Activated CD8-positive, alpha-beta T cell treated with anti-CD3 and anti-CD28 coated beads for 36 hours (primary cell): ENCODE results near the gene TGFB1I1. TPM values are rescaled to one million over a fixed set of nuclear protein-coding genes. Genes with fewer than 3 reads are reported as not detected.
A peak's percentile ranks its signal among the peaks of the same experiment; 100 is the strongest.

ENCODE experiments used
- ATAC-seq: fragments of 200-7000 bp; cut with Tn5 transposase; one replicate; pipeline ENCODE4 v1.10.0; 2021; ENCODE audit warnings: mild to moderate bottlenecking, moderate library complexity
- CTCF ChIA-PET: fragments of 350-600 bp; sonication (Branson Sonifier 250); formaldehyde crosslinking; loops from one replicate; lab custom pipeline; 2021; ENCODE audit warnings: antibody characterized with exemption; lab: Charles Lee
- POLR2A ChIA-PET: fragments of 350-600 bp; sonication (Branson Sonifier 250); formaldehyde crosslinking; loops from one replicate; lab custom pipeline; 2021; ENCODE audit warnings: antibody characterized with exemption; lab: Charles Lee
- DNase-seq: peaks from one replicate; pipeline ENCODE4 v3.0.0-alpha.2; 2020
- H3K27ac Mint-ChIP-seq: one replicate; pipeline ENCODE4 v1.8.0; 2021; ENCODE audit warnings: mild to moderate bottlenecking, mixed read lengths
- H3K27me3 Mint-ChIP-seq: one replicate; pipeline ENCODE4 v1.8.0; 2021; ENCODE audit warnings: mixed read lengths
- H3K36me3 Mint-ChIP-seq: one replicate; pipeline ENCODE4 v1.8.0; 2021; ENCODE audit warnings: low read depth, mixed read lengths
- H3K4me1 Mint-ChIP-seq: one replicate; pipeline ENCODE4 v1.8.0; 2021; ENCODE audit warnings: low read depth, mixed read lengths
- H3K4me3 Mint-ChIP-seq: one replicate; pipeline ENCODE4 v1.8.0; 2021; ENCODE audit warnings: mild to moderate bottlenecking, moderate library complexity, mixed read lengths
- H3K9me3 Mint-ChIP-seq: one replicate; pipeline ENCODE4 v1.8.0; 2021; ENCODE audit warnings: mixed read lengths
- intact Hi-C: fragments of 100-400 bp; cut with micrococcal nuclease; formaldehyde crosslinking; loops from one replicate; pipeline ENCODE4 v1.10.0; 2022
- total RNA-seq, 2 experiments: library from RNA; stranded (reverse); gene quantifications; one replicate each; pipeline ENCODE4 v1.2.3, GENCODE V29; 2021
- TF ChIP-seq, protein P1 (sequence below): fragments of 200-600 bp; IDR thresholded peaks from one replicate; pipeline ENCODE4 v1.8.0; 2022; ENCODE audit warnings: antibody characterized with exemption, mild to moderate bottlenecking

The TGFB1I1 gene
- total RNA-seq, 2 experiments from 2014 or later: 0.92 to 1.2 TPM

DNA sequence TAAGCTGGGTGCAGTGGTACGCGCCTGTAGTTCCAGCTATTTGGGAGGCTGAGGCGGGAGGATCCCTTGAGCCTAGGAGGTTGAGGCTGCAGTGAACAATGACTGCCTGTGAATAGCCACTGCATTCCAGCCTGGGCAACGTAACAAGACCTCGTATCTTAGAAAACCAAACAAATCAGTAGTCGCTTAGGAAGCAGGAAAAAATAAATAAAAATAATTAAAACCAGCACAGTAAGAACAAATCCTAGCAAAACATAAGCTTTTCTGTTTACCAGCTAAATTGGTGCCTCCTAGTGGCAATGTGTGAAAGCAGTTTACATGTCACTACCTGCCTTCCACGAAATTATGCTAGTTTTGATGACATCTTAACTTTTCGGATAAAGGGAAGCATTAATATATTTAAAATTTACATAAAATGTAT lies 11.4 kb upstream of the TGFB1I1 start:
- ATAC-seq (no peak), DNase-seq (peak; percentile 32)
- Mint-ChIP-seq H3K27me3 (no peaks in the 10 kb centered on the region), H3K4me1 (peaks cover 31% of the 10 kb centered on the region), H3K4me3 (peak overlapping the region; percentile 91), H3K27ac (peak overlapping the region; percentile 96), H3K9me3 (no peaks in the 10 kb centered on the region), H3K36me3 (peaks cover 30% of the 10 kb centered on the region)
- TF ChIP-seq, protein P1, sequence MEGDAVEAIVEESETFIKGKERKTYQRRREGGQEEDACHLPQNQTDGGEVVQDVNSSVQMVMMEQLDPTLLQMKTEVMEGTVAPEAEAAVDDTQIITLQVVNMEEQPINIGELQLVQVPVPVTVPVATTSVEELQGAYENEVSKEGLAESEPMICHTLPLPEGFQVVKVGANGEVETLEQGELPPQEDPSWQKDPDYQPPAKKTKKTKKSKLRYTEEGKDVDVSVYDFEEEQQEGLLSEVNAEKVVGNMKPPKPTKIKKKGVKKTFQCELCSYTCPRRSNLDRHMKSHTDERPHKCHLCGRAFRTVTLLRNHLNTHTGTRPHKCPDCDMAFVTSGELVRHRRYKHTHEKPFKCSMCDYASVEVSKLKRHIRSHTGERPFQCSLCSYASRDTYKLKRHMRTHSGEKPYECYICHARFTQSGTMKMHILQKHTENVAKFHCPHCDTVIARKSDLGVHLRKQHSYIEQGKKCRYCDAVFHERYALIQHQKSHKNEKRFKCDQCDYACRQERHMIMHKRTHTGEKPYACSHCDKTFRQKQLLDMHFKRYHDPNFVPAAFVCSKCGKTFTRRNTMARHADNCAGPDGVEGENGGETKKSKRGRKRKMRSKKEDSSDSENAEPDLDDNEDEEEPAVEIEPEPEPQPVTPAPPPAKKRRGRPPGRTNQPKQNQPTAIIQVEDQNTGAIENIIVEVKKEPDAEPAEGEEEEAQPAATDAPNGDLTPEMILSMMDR: peak; percentile 78
- intact Hi-C loops: no loop called here
- CTCF ChIA-PET: interaction anchor here (0.7 to 5.1 kb wide), 32 partner anchors 8 to 506 kb away, joined by 3 to 70 read pairs (median 4); partner anchors contain the start of genes FUS, PYCARD, RUSF1 and TGFB1I1
- POLR2A ChIA-PET: interaction anchor here (1.3 to 4.8 kb wide), 10 partner anchors 15 to 413 kb away, joined by 3 to 26 read pairs (median 6); partner anchors contain the start of genes FUS, RUSF1 and ZNF267

DNA sequence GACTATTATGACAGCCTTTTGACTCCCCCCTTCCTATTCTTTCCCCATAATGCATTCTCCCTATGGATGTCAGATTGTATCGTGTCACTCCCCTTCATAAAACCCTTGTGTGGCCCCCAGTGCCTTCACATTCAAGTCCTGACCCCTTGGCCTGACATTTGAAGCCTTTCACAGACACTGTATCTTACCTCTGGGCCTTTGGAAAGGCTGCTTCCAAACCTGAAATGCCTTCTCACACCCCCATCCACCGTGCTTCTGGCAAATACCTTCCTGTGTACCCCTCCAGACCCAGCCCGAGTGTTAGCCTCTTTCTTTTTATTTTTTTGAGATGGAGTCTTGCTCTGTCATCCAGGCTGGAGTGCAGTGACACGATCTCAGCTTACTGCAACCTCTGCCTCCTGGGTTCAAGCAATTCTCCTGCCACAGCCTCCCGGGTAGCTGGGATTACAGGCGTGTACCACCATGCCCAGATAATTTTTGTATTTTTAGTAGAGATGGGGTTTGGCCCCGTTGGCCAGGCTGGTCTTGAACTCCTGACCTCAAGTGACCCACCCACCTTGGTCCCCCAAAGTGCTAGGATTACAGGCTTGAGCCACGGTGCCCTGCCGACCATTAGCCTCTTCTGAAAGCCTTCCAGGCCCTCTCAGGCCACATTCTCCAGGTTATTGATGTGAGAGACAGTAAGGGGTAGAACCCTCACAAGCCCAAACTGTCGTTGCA lies 10.6 kb upstream of the TGFB1I1 start:
- no peak for ATAC-seq
- peak overlapping the region; percentile 58 for H3K27ac Mint-ChIP-seq
- H3K27me3 Mint-ChIP-seq: no peaks in the 10 kb centered on the region
- H3K4me3 Mint-ChIP-seq: no peak overlapping the region
- DNase-seq: no peak
- ChIA-PET CTCF (interaction anchor here (0.8 to 5.1 kb wide), 29 partner anchors 7 to 507 kb away, joined by 3 to 70 read pairs (median 6); partner anchors contain the start of genes PYCARD, RUSF1, TGFB1I1 and ZNF267), POLR2A (interaction anchor here (1.3 to 4.8 kb wide), 7 partner anchors 14 to 413 kb away, joined by 4 to 26 read pairs (median 6); partner anchors contain the start of genes FUS, RUSF1 and ZNF267)
- intact Hi-C loops: no loop called here
- H3K4me1 Mint-ChIP-seq: peaks cover 25% of the 10 kb centered on the region
- no peaks in the 10 kb centered on the region for H3K9me3 Mint-ChIP-seq
- TF ChIP-seq, protein P1: no peak
- H3K36me3 Mint-ChIP-seq: peaks cover 29% of the 10 kb centered on the region

DNA sequence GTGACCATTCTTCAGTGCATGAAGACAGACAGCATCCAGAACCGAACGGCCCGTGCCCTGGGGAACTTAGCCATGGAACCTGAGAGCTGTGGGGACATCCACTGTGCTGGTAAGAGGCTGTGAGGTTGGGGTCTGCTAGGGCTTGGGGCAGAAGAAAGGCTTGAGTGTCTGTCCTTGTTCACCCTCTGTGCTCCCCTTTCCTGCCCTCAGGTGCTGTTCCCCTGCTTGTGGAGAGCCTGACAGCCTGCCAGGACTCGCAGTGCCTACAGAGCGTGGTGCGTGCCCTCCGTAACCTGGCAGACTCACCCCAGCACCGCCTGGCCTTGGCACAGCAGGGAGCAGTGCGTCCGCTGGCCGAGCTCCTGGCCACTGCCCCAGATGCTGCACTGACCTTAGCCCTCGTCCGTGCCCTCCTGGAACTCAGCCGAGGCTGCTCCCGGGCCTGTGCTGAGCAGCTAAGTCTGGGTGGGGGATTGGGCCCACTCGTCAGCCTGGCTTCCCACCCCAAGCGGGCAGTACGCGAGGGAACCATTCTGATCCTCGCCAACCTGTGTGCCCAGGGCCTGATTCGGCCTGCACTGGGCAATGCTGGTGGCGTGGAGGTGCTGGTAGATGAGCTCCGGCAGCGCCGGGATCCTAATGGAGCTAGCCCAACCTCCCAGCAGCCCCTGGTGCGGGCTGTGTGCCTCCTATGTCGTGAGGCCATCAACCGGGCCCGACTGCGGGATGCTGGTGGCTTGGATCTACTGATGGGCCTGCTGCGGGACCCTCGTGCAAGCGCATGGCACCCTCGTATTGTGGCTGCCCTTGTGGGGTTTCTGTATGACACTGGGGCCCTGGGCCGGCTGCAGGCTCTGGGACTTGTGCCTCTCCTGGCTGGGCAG lies 9.8 kb upstream of the TGFB1I1 start:
- Mint-ChIP-seq H3K9me3 (no peaks in the 10 kb centered on the region), H3K4me1 (peaks cover 25% of the 10 kb centered on the region), H3K27me3 (no peaks in the 10 kb centered on the region), H3K4me3 (no peak overlapping the region), H3K36me3 (peaks cover 29% of the 10 kb centered on the region), H3K27ac (no peak overlapping the region)
- ChIA-PET CTCF (interaction anchor here (2.3 kb wide), 1 partner anchor 20 kb away, joined by 6 read pairs; the partner anchor contains the start of gene ZNF843), POLR2A (interaction anchor here (3.6 kb wide), 1 partner anchor 46 kb away, joined by 17 read pairs; the partner anchor contains the start of gene RUSF1)
- no peak for ATAC-seq
- TF ChIP-seq, protein P1: no peak
- intact Hi-C loops: no loop called here
- DNase-seq: no peak

DNA sequence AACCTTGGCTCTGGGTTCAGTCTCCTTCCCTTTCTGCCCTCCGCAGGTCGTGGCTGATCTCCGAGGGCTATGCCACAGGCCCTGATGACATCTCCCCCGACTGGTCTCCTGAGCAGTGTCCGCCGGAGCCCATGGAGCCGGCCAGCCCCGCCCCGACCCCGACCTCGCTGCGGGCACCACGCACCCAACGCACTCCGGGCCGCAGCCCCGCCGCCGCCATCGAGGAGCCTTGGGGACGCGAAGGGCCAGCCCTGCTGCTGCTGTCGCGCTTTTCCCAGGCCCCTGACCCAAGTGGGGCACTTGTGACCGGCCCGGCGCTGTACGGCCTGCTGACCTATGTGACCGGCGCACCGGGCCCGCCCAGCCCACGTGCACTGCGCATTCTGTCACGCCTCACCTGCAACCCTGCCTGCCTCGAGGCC lies 7.6 kb upstream of the TGFB1I1 start:
- intact Hi-C loops: no loop called here
- Mint-ChIP-seq H3K4me1 (peaks cover 25% of the 10 kb centered on the region), H3K27ac (no peak overlapping the region), H3K27me3 (no peaks in the 10 kb centered on the region), H3K4me3 (no peak overlapping the region), H3K36me3 (peaks cover 20% of the 10 kb centered on the region), H3K9me3 (no peaks in the 10 kb centered on the region)
- POLR2A ChIA-PET: no interaction called here
- CTCF ChIA-PET: no interaction called here
- TF ChIP-seq, protein P1: no peak
- DNase-seq (no peak), ATAC-seq (no peak)
